DND-41 (cell line): ENCODE results near the gene EPC1.

Experiments used
- ATAC-seq: fragments of 200-7000 bp; cut with Tn5 transposase; 3 replicates; pipeline ENCODE4 v1.9.1; 2021; ENCODE audit warnings: low read depth; ENCODE audit not compliant: insufficient read depth
- DNase-seq: peaks from one replicate; pipeline ENCODE4 v3.0.0-alpha.2; 2020
- H2AFZ ChIP-seq: 2 replicates; pipeline ENCODE4 v1.6.0; 2012; ENCODE audit warnings: low read depth, low read length
- H3K27ac ChIP-seq: 2 replicates; pipeline ENCODE4 v1.5.1; 2012; ENCODE audit warnings: low read length, inconsistent platforms
- H3K27me3 ChIP-seq: fragments of 200-600 bp; sonication (generic); 2 replicates; pipeline ENCODE4 v1.6.0; 2012; ENCODE audit warnings: low read length, mild to moderate bottlenecking, inconsistent platforms; ENCODE audit not compliant: insufficient read depth, poor library complexity
- H3K36me3 ChIP-seq: 2 replicates; pipeline ENCODE4 v1.5.1; 2012; ENCODE audit warnings: low read length, inconsistent platforms; ENCODE audit not compliant: insufficient read depth
- H3K4me1 ChIP-seq: 2 replicates; pipeline ENCODE4 v1.5.1; 2012; ENCODE audit warnings: mild to moderate bottlenecking, low read length; ENCODE audit not compliant: insufficient read depth
- H3K4me2 ChIP-seq: 2 replicates; pipeline ENCODE4 v1.6.0; 2012; ENCODE audit warnings: mild to moderate bottlenecking, moderate library complexity, low read length, inconsistent platforms; ENCODE audit not compliant: insufficient read depth
- H3K4me3 ChIP-seq, 2 experiments: fragments of 200-600 bp in 1 of 2; shearing (Covaris generic) in 1 of 2; 2 replicates each; pipeline ENCODE4 v1.5.1; 2012 to 2016; ENCODE audit warnings: inconsistent platforms in 2 of 2, low read length in 2 of 2, mild to moderate bottlenecking in 2 of 2, low read depth in 1 of 2, moderate library complexity in 1 of 2
- H3K79me2 ChIP-seq: 2 replicates; pipeline ENCODE4 v1.6.0; 2012; ENCODE audit warnings: low read length, inconsistent platforms; ENCODE audit not compliant: insufficient read depth
- H3K9ac ChIP-seq: 2 replicates; pipeline ENCODE4 v1.6.0; 2012; ENCODE audit warnings: low read depth, mild to moderate bottlenecking, inconsistent platforms, low read length, moderate library complexity
- H3K9me3 ChIP-seq: 2 replicates; pipeline ENCODE4 v1.5.1; 2012; ENCODE audit warnings: low read length, moderate library complexity, mild to moderate bottlenecking, inconsistent platforms; ENCODE audit not compliant: insufficient read depth, severe bottlenecking
- H4K20me1 ChIP-seq: 2 replicates; pipeline ENCODE4 v1.6.0; 2012; ENCODE audit warnings: low read length; ENCODE audit not compliant: insufficient read depth
- EZH2 ChIP-seq: IDR thresholded peaks from 3 replicates; pipeline ENCODE4 v1.6.1; 2012; ENCODE audit warnings: borderline replicate concordance, low read depth, mild to moderate bottlenecking, moderate library complexity, low read length, inconsistent platforms; ENCODE audit not compliant: severe bottlenecking
- TF ChIP-seq, protein P1 (sequence below): IDR thresholded peaks from 2 replicates; pipeline ENCODE4 v1.5.1; 2012; ENCODE audit warnings: borderline replicate concordance, low read length, moderate library complexity, mild to moderate bottlenecking; ENCODE audit not compliant: poor library complexity, severe bottlenecking; ENCODE audit errors: extremely low read depth

Gene EPC1

GRCh38 chr10:32265756-32266155 lies 81.2 kb downstream of the EPC1 start:
- H3K27me3 ChIP-seq: no peaks in the 10 kb centered on the region
- no peak overlapping the region for H2AFZ ChIP-seq
- H3K36me3 ChIP-seq: peaks cover 41% of the 10 kb centered on the region
- no peak overlapping the region for H3K4me2 ChIP-seq
- TF ChIP-seq, protein P1, sequence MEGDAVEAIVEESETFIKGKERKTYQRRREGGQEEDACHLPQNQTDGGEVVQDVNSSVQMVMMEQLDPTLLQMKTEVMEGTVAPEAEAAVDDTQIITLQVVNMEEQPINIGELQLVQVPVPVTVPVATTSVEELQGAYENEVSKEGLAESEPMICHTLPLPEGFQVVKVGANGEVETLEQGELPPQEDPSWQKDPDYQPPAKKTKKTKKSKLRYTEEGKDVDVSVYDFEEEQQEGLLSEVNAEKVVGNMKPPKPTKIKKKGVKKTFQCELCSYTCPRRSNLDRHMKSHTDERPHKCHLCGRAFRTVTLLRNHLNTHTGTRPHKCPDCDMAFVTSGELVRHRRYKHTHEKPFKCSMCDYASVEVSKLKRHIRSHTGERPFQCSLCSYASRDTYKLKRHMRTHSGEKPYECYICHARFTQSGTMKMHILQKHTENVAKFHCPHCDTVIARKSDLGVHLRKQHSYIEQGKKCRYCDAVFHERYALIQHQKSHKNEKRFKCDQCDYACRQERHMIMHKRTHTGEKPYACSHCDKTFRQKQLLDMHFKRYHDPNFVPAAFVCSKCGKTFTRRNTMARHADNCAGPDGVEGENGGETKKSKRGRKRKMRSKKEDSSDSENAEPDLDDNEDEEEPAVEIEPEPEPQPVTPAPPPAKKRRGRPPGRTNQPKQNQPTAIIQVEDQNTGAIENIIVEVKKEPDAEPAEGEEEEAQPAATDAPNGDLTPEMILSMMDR: no peak
- no peak for TF ChIP-seq EZH2
- H3K27ac ChIP-seq: no peak overlapping the region
- H3K9me3 ChIP-seq: no peaks in the 10 kb centered on the region
- DNase-seq: no peak
- H3K4me3 ChIP-seq: no peak overlapping the region
- no peaks in the 10 kb centered on the region for H3K79me2 ChIP-seq
- no peak for ATAC-seq
- H4K20me1 ChIP-seq: no peaks in the 10 kb centered on the region
- H3K9ac ChIP-seq: no peak overlapping the region
- H3K4me1 ChIP-seq: no peaks in the 10 kb centered on the region

- Histone ChIP-seq H3K9ac (no peak overlapping the region), H4K20me1 (no peaks in the 10 kb centered on the region), H3K36me3 (peaks cover 16% of the 10 kb centered on the region), H3K9me3 (no peaks in the 10 kb centered on the region), H3K4me2 (no peak overlapping the region), H2AFZ (no peak overlapping the region), H3K4me3 (no peak overlapping the region), H3K4me1 (no peaks in the 10 kb centered on the region), H3K27ac (no peak overlapping the region), H3K27me3 (no peaks in the 10 kb centered on the region), H3K79me2 (no peaks in the 10 kb centered on the region)
- ATAC-seq (peak; percentile 53; the same call in 1 of the 3 replicates), DNase-seq (no peak)
- TF ChIP-seq EZH2: no peak
- TF ChIP-seq, protein P1: no peak
Observed at GRCh38 chr10:32263300-32263699, 83.7 kb downstream of the EPC1 start.

- H3K9me3 ChIP-seq: no peaks in the 10 kb centered on the region
- no peaks in the 10 kb centered on the region for H3K27me3 ChIP-seq
- no peak overlapping the region for H3K4me2 ChIP-seq
- no peak overlapping the region for H3K4me3 ChIP-seq
- DNase-seq (no peak), ATAC-seq (no peak)
- H3K27ac ChIP-seq: no peak overlapping the region
- no peaks in the 10 kb centered on the region for H3K36me3 ChIP-seq
- no peaks in the 10 kb centered on the region for H4K20me1 ChIP-seq
- H3K79me2 ChIP-seq: no peaks in the 10 kb centered on the region
- TF ChIP-seq, protein P1: no peak
- no peak for TF ChIP-seq EZH2
- no peak overlapping the region for H2AFZ ChIP-seq
- peaks cover 8% of the 10 kb centered on the region; the same call in 1 of the 2 replicates for H3K4me1 ChIP-seq
- H3K9ac ChIP-seq: no peak overlapping the region
Observed at GRCh38 chr10:32259551-32259950, 87.4 kb downstream of the EPC1 start.
